ENCODE results near the gene FBXW12.
"Not testable (repeated sequence)": the region's sequence is repeated elsewhere in the genome, so short reads cannot be mapped to it uniquely, and the experiment has no call there.

The FBXW12 gene, protein sequence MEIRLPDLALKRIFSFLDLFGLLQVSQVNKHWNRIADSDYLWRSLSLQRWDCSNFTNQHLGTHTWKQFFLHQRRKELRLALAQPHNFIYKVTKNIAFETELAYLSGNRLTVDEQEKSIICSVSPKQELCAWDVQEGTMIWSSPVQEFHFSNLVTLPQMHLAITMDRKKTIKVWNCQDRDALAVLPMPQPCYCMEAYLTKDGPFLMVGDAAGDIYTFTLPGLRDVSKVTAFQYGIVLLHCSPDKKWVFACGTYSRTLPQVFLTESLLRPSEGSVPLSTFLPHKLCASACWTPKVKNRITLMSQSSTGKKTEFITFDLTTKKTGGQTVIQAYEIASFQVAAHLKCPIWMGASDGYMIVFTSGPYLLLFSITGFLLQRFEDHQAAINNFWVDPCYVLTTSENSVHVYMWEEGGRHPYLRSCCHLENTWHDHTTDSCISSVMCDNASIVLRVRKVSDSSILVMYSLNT

GRCh38 chr3:48371651-48372376, at the start of gene FBXW12:
Gene FBXW12, plus strand, starts transcription at chr3:48372219. Its CDS starts 549 bp downstream, at chr3:48372768.
- no peak within 1 kb of the TSS for H3K4me3 ChIP-seq (ENCODE audit: low read length)
- TF ChIP-seq, protein P1, sequence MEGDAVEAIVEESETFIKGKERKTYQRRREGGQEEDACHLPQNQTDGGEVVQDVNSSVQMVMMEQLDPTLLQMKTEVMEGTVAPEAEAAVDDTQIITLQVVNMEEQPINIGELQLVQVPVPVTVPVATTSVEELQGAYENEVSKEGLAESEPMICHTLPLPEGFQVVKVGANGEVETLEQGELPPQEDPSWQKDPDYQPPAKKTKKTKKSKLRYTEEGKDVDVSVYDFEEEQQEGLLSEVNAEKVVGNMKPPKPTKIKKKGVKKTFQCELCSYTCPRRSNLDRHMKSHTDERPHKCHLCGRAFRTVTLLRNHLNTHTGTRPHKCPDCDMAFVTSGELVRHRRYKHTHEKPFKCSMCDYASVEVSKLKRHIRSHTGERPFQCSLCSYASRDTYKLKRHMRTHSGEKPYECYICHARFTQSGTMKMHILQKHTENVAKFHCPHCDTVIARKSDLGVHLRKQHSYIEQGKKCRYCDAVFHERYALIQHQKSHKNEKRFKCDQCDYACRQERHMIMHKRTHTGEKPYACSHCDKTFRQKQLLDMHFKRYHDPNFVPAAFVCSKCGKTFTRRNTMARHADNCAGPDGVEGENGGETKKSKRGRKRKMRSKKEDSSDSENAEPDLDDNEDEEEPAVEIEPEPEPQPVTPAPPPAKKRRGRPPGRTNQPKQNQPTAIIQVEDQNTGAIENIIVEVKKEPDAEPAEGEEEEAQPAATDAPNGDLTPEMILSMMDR (conservative IDR thresholded peaks at IDR 0.05; ENCODE audit: low read length): no peak
- DNase-seq (ENCODE audit: low read depth): no peak

- DNase-seq (ENCODE audit: low read depth); H3K4me3 ChIP-seq (ENCODE audit: low read length): not testable (repeated sequence)
These were observed 40.1 kb upstream of the FBXW12 start for GRCh38 chr3:48331706-48332435.

- not testable (repeated sequence) for H3K4me3 ChIP-seq (ENCODE audit: low read length); DNase-seq (ENCODE audit: low read depth)
These were observed 38.4 kb upstream of the FBXW12 start, which contains the start of gene SPINK8 for GRCh38 chr3:48333346-48334245. Gene SPINK8, minus strand, starts transcription at chr3:48333661. Its CDS starts 5,320 bp downstream, at chr3:48328341.

- TF ChIP-seq, protein P1 (conservative IDR thresholded peaks at IDR 0.05; ENCODE audit: low read length): no peak
- DNase-seq (ENCODE audit: low read depth): no peak
- no peak overlapping the region for H3K4me3 ChIP-seq (ENCODE audit: low read length)
These were observed 37.4 kb upstream of the FBXW12 start for GRCh38 chr3:48334605-48335004.

- not testable (repeated sequence) for H3K4me3 ChIP-seq (ENCODE audit: low read length); DNase-seq (ENCODE audit: low read depth)
These were observed 36.7 kb upstream of the FBXW12 start for GRCh38 chr3:48335286-48335685.

- H3K4me3 ChIP-seq (ENCODE audit: low read length); DNase-seq (ENCODE audit: low read depth): not testable (repeated sequence)
These were observed 34.5 kb upstream of the FBXW12 start for GRCh38 chr3:48337536-48337935.

- no peak for DNase-seq (ENCODE audit: low read depth)
- TF ChIP-seq, protein P1 (conservative IDR thresholded peaks at IDR 0.05; ENCODE audit: low read length): no peak
- no peak overlapping the region for H3K4me3 ChIP-seq (ENCODE audit: low read length)
These were observed 33.4 kb upstream of the FBXW12 start for GRCh38 chr3:48338635-48339034.

- no peak for DNase-seq (ENCODE audit: low read depth)
- no peak overlapping the region for H3K4me3 ChIP-seq (ENCODE audit: low read length)
- TF ChIP-seq, protein P1 (conservative IDR thresholded peaks at IDR 0.05; ENCODE audit: low read length): no peak
These were observed 28.6 kb upstream of the FBXW12 start for GRCh38 chr3:48343432-48343831.
